H1 (cell line): ENCODE data around the gene CPNE5. TPM values are rescaled to one million over a fixed set of nuclear protein-coding genes. Genes with fewer than 3 reads are reported as not detected.

Source experiments
- CTCF ChIA-PET: fragments of 300-600 bp; sonication (Branson Sonifier 250); formaldehyde crosslinking; loops from one replicate; lab custom pipeline; 2021; ENCODE audit not compliant: partially characterized antibody; lab: Charles Lee
- POLR2A ChIA-PET: fragments of 300-600 bp; sonication (Branson Sonifier 250); formaldehyde crosslinking; loops from one replicate; lab custom pipeline; 2021; ENCODE audit warnings: inconsistent platforms; ENCODE audit not compliant: partially characterized antibody; lab: Charles Lee
- DNase-seq, 2 experiments: peaks; one replicate each; pipeline versions ENCODE4 v3.0.0 to v3.0.0-alpha.2; 2010 to 2022; ENCODE audit warnings: low spot score in 2 of 2, low read depth in 1 of 2, mixed read lengths in 1 of 2
- FAIRE-seq: peaks from 2 replicates; lab custom pipeline; 2011; peaks lifted over from hg19 to GRCh38; lab: Jason Lieb, UNC
- H2AFZ ChIP-seq: 2 replicates; pipeline ENCODE4 v1.8.1; 2012; ENCODE audit warnings: low read length, inconsistent platforms
- H2AK5ac ChIP-seq: 2 replicates; pipeline ENCODE4 v1.6.1; 2013; ENCODE audit warnings: low read depth, low read length
- H2BK120ac ChIP-seq: replicated peaks from 2 replicates; pipeline ENCODE3; 2013; ENCODE audit warnings: low read depth, low read length, inconsistent platforms
- H2BK12ac ChIP-seq: 2 replicates; pipeline ENCODE4 v1.6.1; 2013; ENCODE audit warnings: low read depth, low read length
- H2BK15ac ChIP-seq: 2 replicates; pipeline ENCODE4 v1.6.1; 2013; ENCODE audit warnings: low read length
- H2BK20ac ChIP-seq: 2 replicates; pipeline ENCODE4 v1.6.1; 2013; ENCODE audit warnings: low read length
- H2BK5ac ChIP-seq: 2 replicates; pipeline ENCODE4 v1.6.1; 2013; ENCODE audit warnings: low read depth, low read length
- H3K14ac ChIP-seq: 2 replicates; pipeline ENCODE4 v1.6.1; 2013; ENCODE audit warnings: inconsistent platforms; ENCODE audit not compliant: insufficient read length
- H3K18ac ChIP-seq: 2 replicates; pipeline ENCODE4 v1.6.1; 2013; ENCODE audit warnings: low read length; ENCODE audit errors: extremely low read depth
- H3K23ac ChIP-seq: 2 replicates; pipeline ENCODE4 v1.6.1; 2013; ENCODE audit warnings: inconsistent platforms; ENCODE audit not compliant: insufficient read length
- H3K23me2 ChIP-seq: 2 replicates; pipeline ENCODE4 v1.6.1; 2013; ENCODE audit warnings: low read depth, low read length
- H3K27ac ChIP-seq: 2 replicates; pipeline ENCODE4 v1.6.1; 2011; ENCODE audit warnings: low read depth, low read length, inconsistent platforms
- H3K27me3 ChIP-seq, 4 experiments: replicated peaks in 1 of 4; 1 replicate in 1 of 4; 2 replicates in 3 of 4; pipeline versions ENCODE4 v1.6.1 to v1.8.1; 2011 to 2013; ENCODE audit warnings: low read length in 3 of 4, mild to moderate bottlenecking in 3 of 4, inconsistent platforms in 2 of 4, mixed read lengths in 2 of 4, moderate library complexity in 1 of 4; ENCODE audit not compliant: control insufficient read depth in 3 of 4, insufficient read depth in 3 of 4; ENCODE audit errors: extremely low read depth in 1 of 4
- H3K36me3 ChIP-seq, 4 experiments: 2 replicates each; pipeline versions ENCODE4 v1.6.1 to v1.8.1; 2011 to 2013; ENCODE audit warnings: mild to moderate bottlenecking in 4 of 4, low read length in 3 of 4, moderate library complexity in 2 of 4, control low read depth in 1 of 4, inconsistent platforms in 1 of 4; ENCODE audit not compliant: insufficient read depth in 4 of 4, control insufficient read depth in 2 of 4
- H3K4ac ChIP-seq: replicated peaks from 2 replicates; pipeline ENCODE3; 2013; ENCODE audit warnings: low read length, low read depth, mixed read lengths, inconsistent platforms; ENCODE audit not compliant: insufficient read length
- H3K4me1 ChIP-seq, 4 experiments: replicated peaks in 1 of 4; 1 replicate in 1 of 4; 2 replicates in 3 of 4; pipeline versions ENCODE4 v1.6.1 to v1.8.1; 2011 to 2013; ENCODE audit warnings: low read length in 3 of 4, inconsistent platforms in 2 of 4, mixed read lengths in 1 of 4; ENCODE audit not compliant: insufficient read depth in 4 of 4, control insufficient read depth in 3 of 4
- H3K4me2 ChIP-seq, 2 experiments: 2 replicates each; pipeline versions ENCODE4 v1.6.1 to v1.8.1; 2011 to 2013; ENCODE audit warnings: low read depth in 2 of 2, low read length in 2 of 2, control low read depth in 1 of 2, inconsistent platforms in 1 of 2, mild to moderate bottlenecking in 1 of 2; ENCODE audit not compliant: insufficient read depth in 1 of 2
- H3K4me3 ChIP-seq, 4 experiments: fragments of 200-600, 300-600 bp in 1 of 4; sonication (generic), shearing (Covaris generic), sonication (Bioruptor Twin) in 1 of 4; 2 replicates each; pipeline versions ENCODE4 v1.5.1 to v1.8.1; 2011 to 2016; ENCODE audit warnings: low read length in 4 of 4, low read depth in 3 of 4, control low read depth in 2 of 4, inconsistent platforms in 2 of 4, mild to moderate bottlenecking in 2 of 4, mixed read lengths in 1 of 4, moderate library complexity in 1 of 4; ENCODE audit not compliant: insufficient read depth in 2 of 4; ENCODE audit errors: extremely low read depth in 1 of 4
- H3K56ac ChIP-seq: replicated peaks from 2 replicates; pipeline ENCODE3; 2013; ENCODE audit warnings: low read depth, mild to moderate bottlenecking, mixed read lengths, low read length, inconsistent platforms; ENCODE audit not compliant: insufficient read length
- H3K79me1 ChIP-seq: 2 replicates; pipeline ENCODE4 v1.6.1; 2013; ENCODE audit warnings: low read depth, low read length, control low read depth
- H3K79me2 ChIP-seq, 2 experiments: 2 replicates each; pipeline versions ENCODE4 v1.6.1 to v1.8.1; 2012 to 2013; ENCODE audit warnings: low read length in 2 of 2, mild to moderate bottlenecking in 2 of 2, inconsistent platforms in 1 of 2; ENCODE audit not compliant: insufficient read depth in 2 of 2, control insufficient read depth in 1 of 2
- H3K9ac ChIP-seq, 4 experiments: replicated peaks in 1 of 4; 1 replicate in 1 of 4; 2 replicates in 3 of 4; pipeline versions ENCODE4 v1.6.1 to v1.8.1; 2011 to 2013; ENCODE audit warnings: low read depth in 3 of 4, low read length in 3 of 4, control low read depth in 2 of 4, mild to moderate bottlenecking in 2 of 4, moderate library complexity in 2 of 4, inconsistent platforms in 1 of 4; ENCODE audit errors: extremely low read depth in 1 of 4
- H3K9me3 ChIP-seq, 2 experiments: 2 replicates each; pipeline versions ENCODE4 v1.6.1 to v1.8.1; 2012 to 2013; ENCODE audit warnings: mild to moderate bottlenecking in 2 of 2, moderate library complexity in 2 of 2, control low read depth in 1 of 2, inconsistent platforms in 1 of 2, low read depth in 1 of 2, low read length in 1 of 2, mixed read lengths in 1 of 2; ENCODE audit not compliant: insufficient read depth in 2 of 2
- H4K20me1 ChIP-seq, 2 experiments: replicated peaks in 1 of 2; 2 replicates each; pipeline versions ENCODE3 to v1.8.1; 2011 to 2013; ENCODE audit warnings: inconsistent platforms in 2 of 2, low read length in 2 of 2, mild to moderate bottlenecking in 1 of 2; ENCODE audit not compliant: insufficient read depth in 2 of 2, control insufficient read depth in 1 of 2
- H4K5ac ChIP-seq: 2 replicates; pipeline ENCODE4 v1.6.1; 2013; ENCODE audit warnings: low read length, low read depth, mixed read lengths, inconsistent platforms; ENCODE audit not compliant: insufficient read length
- H4K8ac ChIP-seq: 2 replicates; pipeline ENCODE4 v1.8.0; 2013; ENCODE audit warnings: mild to moderate bottlenecking, moderate library complexity, low read length, inconsistent platforms; ENCODE audit not compliant: insufficient read depth; ENCODE audit errors: extremely low read depth
- H4K91ac ChIP-seq: replicated peaks from 2 replicates; pipeline ENCODE3; 2013; ENCODE audit warnings: low read length, mixed read lengths, inconsistent platforms; ENCODE audit not compliant: insufficient read length
- BACH1 ChIP-seq: IDR thresholded peaks from 2 replicates; pipeline ENCODE4 v1.6.1; 2012; ENCODE audit warnings: low read length, improper control_type of control experiment
- HDAC2 ChIP-seq, 2 experiments: fragments of 300-600 bp in 1 of 2; sonication (generic) in 1 of 2; IDR thresholded peaks; 2 replicates each; pipeline ENCODE4 v1.6.1; 2011 to 2012; ENCODE audit warnings: low read depth in 2 of 2, low read length in 2 of 2, mild to moderate bottlenecking in 2 of 2, moderate library complexity in 2 of 2, borderline replicate concordance in 1 of 2, inconsistent platforms in 1 of 2
- NANOG ChIP-seq: IDR thresholded peaks from 2 replicates; pipeline ENCODE4 v1.6.1; 2011; ENCODE audit warnings: low read length, low read depth, mild to moderate bottlenecking, inconsistent platforms; ENCODE audit not compliant: insufficient read depth, poor library complexity, severe bottlenecking
- RAD21 ChIP-seq, 2 experiments: IDR thresholded peaks in 1 of 2; conservative IDR thresholded peaks in 1 of 2; 2 replicates each; pipeline ENCODE4 v1.6.1; 2011; ENCODE audit warnings: low read depth in 2 of 2, low read length in 2 of 2, improper control_type of control experiment in 1 of 2, inconsistent platforms in 1 of 2, mild to moderate bottlenecking in 1 of 2, moderate library complexity in 1 of 2
- YY1 ChIP-seq: IDR thresholded peaks from 2 replicates; pipeline ENCODE4 v1.6.1; 2011; ENCODE audit warnings: low read depth, mild to moderate bottlenecking, low read length
- WGBS, 2 experiments: shearing (Covaris generic) in 1 of 2; methylation state at CpG; one replicate each; pipeline versions ENCODE4 v1.1.6 to v1.1.7; 2013 to 2015; ENCODE audit warnings: low lambda C conversion rate in 2 of 2, mixed read lengths in 2 of 2, inconsistent platforms in 1 of 2, low coverage in 1 of 2, missing lambda C conversion rate in 1 of 2; ENCODE audit not compliant: insufficient replicate concordance in 2 of 2, insufficient coverage in 1 of 2, insufficient read length in 1 of 2; ENCODE audit errors: extremely low coverage in 1 of 2, missing lambda C conversion rate in 1 of 2; 5-methylcytosine and 5-hydroxymethylcytosine counted together
- polyA plus RNA-seq, 7 experiments: library from polyadenylated mRNA; depleted of rRNA in 3 of 7; stranded (reverse) in 5 of 7; unstranded in 2 of 7; fragments of >200 nt in 5 of 7; fragments of 200-250 nt in 2 of 7; gene quantifications; 1 replicate in 5 of 7; 2 replicates in 1 of 7; 4 replicates in 1 of 7; pipeline versions ENCODE4 v1.2.1 to v1.2.3, GENCODE V29; 2011 to 2013; ENCODE audit warnings: missing spikeins in 2 of 7, mixed read lengths in 2 of 7
- total RNA-seq: library from RNA; stranded (reverse); fragmentation: NEBNext Ultra II Directional; extraction: Animal tissue kit (Norgen Biotek cat#: 25700); gene quantifications from 2 replicates; pipeline ENCODE4 v1.2.1, GENCODE V29; 2021
- TF ChIP-seq, protein P1 (sequence below): IDR thresholded peaks from 2 replicates; pipeline ENCODE4 v1.6.1; 2012; ENCODE audit warnings: inconsistent platforms
- TF ChIP-seq, protein P2 (sequence below), 3 experiments: IDR thresholded peaks; 1 replicate in 2 of 3; 2 replicates in 1 of 3; pipeline versions ENCODE4 v1.5.1 to v1.6.1; 2011; ENCODE audit warnings: low read length in 3 of 3, mild to moderate bottlenecking in 3 of 3, inconsistent platforms in 2 of 3, low read depth in 1 of 3, moderate library complexity in 1 of 3; ENCODE audit not compliant: insufficient read depth in 1 of 3; ENCODE audit errors: control extremely low read depth in 1 of 3

CPNE5 gene
- total and polyA plus RNA-seq, 2 of the 8 experiments (the other 6 are each of a cell fraction or from before 2014, with no cell fraction given), result 0.88 to 1.8 TPM

DNA sequence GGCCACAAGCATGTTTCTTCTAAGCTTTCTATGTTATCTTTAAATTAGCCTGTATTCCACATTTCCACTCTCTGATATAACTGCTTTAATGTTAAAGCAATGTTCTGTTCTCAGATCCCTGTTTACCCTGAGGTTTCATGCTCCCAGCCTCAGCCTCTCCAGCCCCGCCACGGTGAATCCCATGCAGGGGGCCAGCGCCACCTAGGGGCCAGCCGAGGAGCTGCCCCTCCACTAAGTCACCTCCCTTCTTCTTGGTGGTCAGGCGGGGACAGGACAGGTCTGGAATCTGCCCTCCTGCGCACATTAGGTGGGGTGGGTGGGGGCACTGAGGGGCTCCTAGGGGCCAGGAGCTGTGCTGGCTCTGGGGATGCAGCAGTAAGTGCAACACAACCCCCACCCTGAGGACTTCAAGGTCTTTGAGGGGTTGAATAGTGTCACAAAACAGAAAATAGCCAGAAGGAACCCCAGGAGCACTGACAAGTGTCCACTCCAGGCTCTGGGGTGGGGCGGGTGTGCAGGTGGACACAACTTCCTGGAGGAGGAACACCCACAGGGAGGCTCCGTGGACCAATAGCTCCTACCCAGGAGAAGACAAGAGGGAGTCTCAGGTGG is 80.0 kb downstream of the CPNE5 start:
- TF ChIP-seq RAD21 (IDR thresholded peaks at IDR 0.05 in 1 of 2, conservative IDR thresholded peaks at IDR 0.05 in 1 of 2; ENCODE audit: low read depth in 2 of 2, low read length in 2 of 2), result peak; percentile 88 to 92
- TF ChIP-seq YY1, result no peak
- TF ChIP-seq HDAC2 (IDR thresholded peaks at IDR 0.05; ENCODE audit: borderline replicate concordance in 1 of 2, low read depth in 2 of 2, low read length in 2 of 2), result no peak
- TF ChIP-seq, protein P1, sequence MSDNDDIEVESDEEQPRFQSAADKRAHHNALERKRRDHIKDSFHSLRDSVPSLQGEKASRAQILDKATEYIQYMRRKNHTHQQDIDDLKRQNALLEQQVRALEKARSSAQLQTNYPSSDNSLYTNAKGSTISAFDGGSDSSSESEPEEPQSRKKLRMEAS, result 0 out of 2 replicates have a peak, but pooled peaks have one; percentile 17
- no peak for TF ChIP-seq BACH1
- TF ChIP-seq, protein P2, sequence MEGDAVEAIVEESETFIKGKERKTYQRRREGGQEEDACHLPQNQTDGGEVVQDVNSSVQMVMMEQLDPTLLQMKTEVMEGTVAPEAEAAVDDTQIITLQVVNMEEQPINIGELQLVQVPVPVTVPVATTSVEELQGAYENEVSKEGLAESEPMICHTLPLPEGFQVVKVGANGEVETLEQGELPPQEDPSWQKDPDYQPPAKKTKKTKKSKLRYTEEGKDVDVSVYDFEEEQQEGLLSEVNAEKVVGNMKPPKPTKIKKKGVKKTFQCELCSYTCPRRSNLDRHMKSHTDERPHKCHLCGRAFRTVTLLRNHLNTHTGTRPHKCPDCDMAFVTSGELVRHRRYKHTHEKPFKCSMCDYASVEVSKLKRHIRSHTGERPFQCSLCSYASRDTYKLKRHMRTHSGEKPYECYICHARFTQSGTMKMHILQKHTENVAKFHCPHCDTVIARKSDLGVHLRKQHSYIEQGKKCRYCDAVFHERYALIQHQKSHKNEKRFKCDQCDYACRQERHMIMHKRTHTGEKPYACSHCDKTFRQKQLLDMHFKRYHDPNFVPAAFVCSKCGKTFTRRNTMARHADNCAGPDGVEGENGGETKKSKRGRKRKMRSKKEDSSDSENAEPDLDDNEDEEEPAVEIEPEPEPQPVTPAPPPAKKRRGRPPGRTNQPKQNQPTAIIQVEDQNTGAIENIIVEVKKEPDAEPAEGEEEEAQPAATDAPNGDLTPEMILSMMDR (IDR thresholded peaks at IDR 0.05; ENCODE audit: control extremely low read depth in 1 of 3, insufficient read depth in 1 of 3, low read depth in 1 of 3, low read length in 3 of 3), result peak; percentile 92 to 99 (median 94)
- TF ChIP-seq NANOG, result no peak
- Histone ChIP-seq H3K27me3 (no peaks in the 10 kb centered on the region), H3K14ac (no peak overlapping the region), H2BK12ac (peak overlapping the region; percentile 29; the same call in 1 of the 2 replicates), H3K9me3 (no peaks in the 10 kb centered on the region), H2BK20ac (no peak overlapping the region), H2AFZ (no peak overlapping the region), H4K20me1 (peaks cover 0 to 2% of the 10 kb centered on the region in 2 experiments), H3K4me2 (no peak overlapping the region), H3K4ac (no peak overlapping the region), H3K56ac (no peak overlapping the region), H3K27ac (no peak overlapping the region), H4K91ac (no peak overlapping the region), H3K9ac (no peak overlapping the region), H3K23ac (no peak overlapping the region), H3K18ac (peak overlapping the region; percentile 24; the same call in 1 of the 2 replicates), H2BK15ac (no peak overlapping the region), H3K4me1 (peaks cover 0 to 8% (median 2%) of the 10 kb centered on the region in 4 experiments; a peak in 3 of 7 replicates), H3K4me3 (no peak overlapping the region), H3K79me2 (no peaks in the 10 kb centered on the region), H3K36me3 (no peaks in the 10 kb centered on the region), H3K79me1 (no peaks in the 10 kb centered on the region), H4K8ac (no peak overlapping the region), H2BK120ac (no peak overlapping the region), H4K5ac (no peak overlapping the region), H2AK5ac (no peak overlapping the region), H3K23me2 (no peaks in the 10 kb centered on the region), H2BK5ac (no peak overlapping the region)
- WGBS, 2 experiments, result 18% methylated on average over 7 of the region's 8 CpGs; no CpG with 5 or more reads in 1 of the 2 experiments
- FAIRE-seq, result no peak
- peak; percentile 23 to 94 for DNase-seq
- ChIA-PET CTCF (interaction anchor here (0.6 to 5.3 kb wide), 53 partner anchors 8 to 864 kb away, joined by 3 to 83 read pairs (median 4); partner anchors contain the start of genes C6orf89, CDKN1A, PPIL1 and RAB44), POLR2A (interaction anchor here (0.6 to 1.6 kb wide), 7 partner anchors 19 to 166 kb away, joined by 3 to 5 read pairs (median 3); partner anchors contain the start of gene PPIL1)
